ENCODE measurements around the gene FUOM.
"Not testable (repeated sequence)": the region's sequence is repeated elsewhere in the genome, so short reads cannot be mapped to it uniquely, and the experiment has no call there.

DNA sequence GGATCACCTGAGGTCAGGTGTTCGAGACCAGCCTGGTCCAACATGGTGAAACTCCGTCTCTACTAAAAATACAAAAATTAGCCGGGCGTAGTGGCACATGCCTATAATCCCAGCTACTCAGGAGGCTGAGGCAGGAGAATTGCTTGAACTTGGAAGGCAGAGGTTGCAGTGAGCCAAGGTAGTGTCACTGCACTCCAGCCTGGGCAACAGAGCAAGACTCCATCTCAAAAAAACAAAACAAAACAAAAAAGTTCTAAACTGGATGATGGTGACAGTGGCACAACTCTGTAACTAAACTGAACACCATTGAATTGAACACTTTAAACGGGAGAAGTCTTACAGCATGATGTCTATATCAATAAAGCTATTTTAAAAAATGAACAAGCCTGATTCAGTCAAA is 18.4 kb upstream of the FUOM start:
- not testable (repeated sequence) for TF ChIP-seq CTCF (IDR thresholded peaks at IDR 0.05; ENCODE audit: poor library complexity, severe bottlenecking); POLR2AphosphoS5 (IDR thresholded peaks at IDR 0.05); TAF1 (IDR thresholded peaks at IDR 0.05; ENCODE audit: low read depth)
- TF ChIP-seq, protein P1, sequence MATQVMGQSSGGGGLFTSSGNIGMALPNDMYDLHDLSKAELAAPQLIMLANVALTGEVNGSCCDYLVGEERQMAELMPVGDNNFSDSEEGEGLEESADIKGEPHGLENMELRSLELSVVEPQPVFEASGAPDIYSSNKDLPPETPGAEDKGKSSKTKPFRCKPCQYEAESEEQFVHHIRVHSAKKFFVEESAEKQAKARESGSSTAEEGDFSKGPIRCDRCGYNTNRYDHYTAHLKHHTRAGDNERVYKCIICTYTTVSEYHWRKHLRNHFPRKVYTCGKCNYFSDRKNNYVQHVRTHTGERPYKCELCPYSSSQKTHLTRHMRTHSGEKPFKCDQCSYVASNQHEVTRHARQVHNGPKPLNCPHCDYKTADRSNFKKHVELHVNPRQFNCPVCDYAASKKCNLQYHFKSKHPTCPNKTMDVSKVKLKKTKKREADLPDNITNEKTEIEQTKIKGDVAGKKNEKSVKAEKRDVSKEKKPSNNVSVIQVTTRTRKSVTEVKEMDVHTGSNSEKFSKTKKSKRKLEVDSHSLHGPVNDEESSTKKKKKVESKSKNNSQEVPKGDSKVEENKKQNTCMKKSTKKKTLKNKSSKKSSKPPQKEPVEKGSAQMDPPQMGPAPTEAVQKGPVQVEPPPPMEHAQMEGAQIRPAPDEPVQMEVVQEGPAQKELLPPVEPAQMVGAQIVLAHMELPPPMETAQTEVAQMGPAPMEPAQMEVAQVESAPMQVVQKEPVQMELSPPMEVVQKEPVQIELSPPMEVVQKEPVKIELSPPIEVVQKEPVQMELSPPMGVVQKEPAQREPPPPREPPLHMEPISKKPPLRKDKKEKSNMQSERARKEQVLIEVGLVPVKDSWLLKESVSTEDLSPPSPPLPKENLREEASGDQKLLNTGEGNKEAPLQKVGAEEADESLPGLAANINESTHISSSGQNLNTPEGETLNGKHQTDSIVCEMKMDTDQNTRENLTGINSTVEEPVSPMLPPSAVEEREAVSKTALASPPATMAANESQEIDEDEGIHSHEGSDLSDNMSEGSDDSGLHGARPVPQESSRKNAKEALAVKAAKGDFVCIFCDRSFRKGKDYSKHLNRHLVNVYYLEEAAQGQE (IDR thresholded peaks at IDR 0.05; ENCODE audit: borderline replicate concordance): not testable (repeated sequence)

Data from neural cell (in vitro differentiated cells).